Endothelial cell of umbilical vein (primary cell): ENCODE results near the gene TIAM1. TPM values are rescaled to one million over a fixed set of nuclear protein-coding genes. Genes with fewer than 3 reads are reported as not detected.

ENCODE experiments used
- BruUV-seq: library from RNA; stranded (reverse); fragments of 400-500 nt; replicated peaks from 2 replicates; lab custom pipeline; 2021; lab: Mats Ljungman, UMichigan
- CTCF ChIA-PET: fragments of 300-600, 350-600 bp; sonication (Branson Sonifier 250); formaldehyde crosslinking; loops from one replicate; lab custom pipeline; 2021; ENCODE audit warnings: antibody characterized with exemption, inconsistent platforms; lab: Charles Lee
- POLR2A ChIA-PET: fragments of 300-600, 350-600 bp; sonication (Branson Sonifier 250); formaldehyde crosslinking; loops from one replicate; lab custom pipeline; 2021; ENCODE audit warnings: antibody characterized with exemption, inconsistent platforms; lab: Charles Lee
- DNase-seq: peaks from one replicate; pipeline ENCODE4 v3.0.0-alpha.2; 2011; ENCODE audit warnings: low read depth, low spot score
- FAIRE-seq: peaks from 2 replicates; lab custom pipeline; 2011; peaks lifted over from hg19 to GRCh38; lab: Jason Lieb, UNC
- H2AFZ ChIP-seq: 2 replicates; pipeline ENCODE4 v1.6.0; 2012; ENCODE audit warnings: low read depth, low read length, control low read depth, inconsistent platforms
- H3K27ac ChIP-seq: 2 replicates; pipeline ENCODE4 v1.5.1; 2011; ENCODE audit warnings: low read depth, mild to moderate bottlenecking, control low read depth, low read length, moderate library complexity; ENCODE audit not compliant: insufficient read depth
- H3K27me3 ChIP-seq, 2 experiments: 2 replicates each; pipeline versions ENCODE4 v1.6.0 to v1.6.1; 2011; ENCODE audit warnings: low read length in 2 of 2, mixed read lengths in 1 of 2; ENCODE audit not compliant: control insufficient read depth in 2 of 2, insufficient read depth in 2 of 2
- H3K36me3 ChIP-seq, 2 experiments: 2 replicates in 1 of 2; 3 replicates in 1 of 2; pipeline ENCODE4 v1.5.1; 2011; ENCODE audit warnings: low read length in 2 of 2, mild to moderate bottlenecking in 1 of 2, moderate library complexity in 1 of 2; ENCODE audit not compliant: control insufficient read depth in 2 of 2, insufficient read depth in 2 of 2; ENCODE audit errors: extremely low read depth in 1 of 2
- H3K4me1 ChIP-seq: 3 replicates; pipeline ENCODE4 v1.5.1; 2011; ENCODE audit warnings: mild to moderate bottlenecking, low read length; ENCODE audit not compliant: control insufficient read depth, insufficient read depth; ENCODE audit errors: extremely low read depth
- H3K4me2 ChIP-seq: 2 replicates; pipeline ENCODE4 v1.6.1; 2011; ENCODE audit warnings: low read length, control low read depth, mixed read lengths; ENCODE audit not compliant: insufficient read depth
- H3K4me3 ChIP-seq, 3 experiments: fragments of 200-600 bp in 1 of 3; sonication (generic), shearing (Covaris generic) in 1 of 3; replicated peaks in 1 of 3; 2 replicates each; pipeline ENCODE4 v1.5.1; 2011 to 2016; ENCODE audit warnings: control low read depth in 3 of 3, low read length in 3 of 3, mild to moderate bottlenecking in 2 of 3, inconsistent platforms in 1 of 3, low read depth in 1 of 3, moderate library complexity in 1 of 3; ENCODE audit not compliant: insufficient read depth in 1 of 3
- H3K79me2 ChIP-seq: 2 replicates; pipeline ENCODE4 v1.6.0; 2012; ENCODE audit warnings: low read length, inconsistent platforms; ENCODE audit not compliant: control insufficient read depth, insufficient read depth
- H3K9ac ChIP-seq: replicated peaks from 2 replicates; pipeline ENCODE3; 2011; ENCODE audit warnings: low read length, control low read depth; ENCODE audit not compliant: insufficient read depth; ENCODE audit errors: extremely low read depth
- H3K9me1 ChIP-seq: replicated peaks from 3 replicates; pipeline ENCODE4 v1.6.0; 2011; ENCODE audit warnings: mild to moderate bottlenecking, low read length; ENCODE audit not compliant: control insufficient read depth, insufficient read depth; ENCODE audit errors: extremely low read depth
- H3K9me3 ChIP-seq: replicated peaks from 2 replicates; pipeline ENCODE4 v1.5.1; 2012; ENCODE audit warnings: low read length, inconsistent platforms; ENCODE audit not compliant: control insufficient read depth, insufficient read depth
- H4K20me1 ChIP-seq: replicated peaks from 2 replicates; pipeline ENCODE3; 2011; ENCODE audit warnings: mild to moderate bottlenecking, low read length; ENCODE audit not compliant: control insufficient read depth, insufficient read depth; ENCODE audit errors: extremely low read depth
- EZH2 ChIP-seq: IDR thresholded peaks from 2 replicates; pipeline ENCODE4 v1.6.1; 2012; ENCODE audit warnings: borderline replicate concordance, low read depth, mild to moderate bottlenecking, moderate library complexity, low read length, inconsistent platforms; ENCODE audit not compliant: severe bottlenecking
- FOS ChIP-seq: IDR thresholded peaks from 2 replicates; pipeline ENCODE4 v1.6.1; 2011; ENCODE audit warnings: mild to moderate bottlenecking, low read length, moderate library complexity, borderline replicate concordance; ENCODE audit not compliant: insufficient read depth
- GATA2 ChIP-seq: IDR thresholded peaks from 2 replicates; pipeline ENCODE4 v1.7.0; 2011; ENCODE audit warnings: low read depth, mild to moderate bottlenecking, moderate library complexity, mixed read lengths, low read length; ENCODE audit not compliant: insufficient read length, insufficient read depth
- JUN ChIP-seq: IDR thresholded peaks from 2 replicates; pipeline ENCODE4 v1.6.1; 2011; ENCODE audit warnings: borderline replicate concordance, low read depth; ENCODE audit not compliant: insufficient read length, insufficient read depth
- MAX ChIP-seq: IDR thresholded peaks from 2 replicates; pipeline ENCODE4 v1.6.1; 2011; ENCODE audit not compliant: insufficient read depth, insufficient read length
- MYC ChIP-seq: IDR thresholded peaks from one replicate; pipeline ENCODE4 v1.6.1; 2011; ENCODE audit warnings: mild to moderate bottlenecking, low read depth, low read length
- POLR2A ChIP-seq: IDR thresholded peaks from 2 replicates; pipeline ENCODE4 v1.6.1; 2012; ENCODE audit warnings: low read depth, mild to moderate bottlenecking, control low read depth, low read length
- POLR2AphosphoS5 ChIP-seq: IDR thresholded peaks from 2 replicates; pipeline ENCODE4 v1.6.1; 2012; ENCODE audit warnings: low read depth, mild to moderate bottlenecking, control low read depth, low read length, moderate library complexity; ENCODE audit not compliant: insufficient read depth
- dilution Hi-C: fragments of 300-500 bp; cut with MboI; formaldehyde crosslinking; loops from one replicate; pipeline ENCODE4 v1.15.0; 2019; ENCODE audit warnings: low sequenced_read_pairs; ENCODE audit not compliant: extremely low pct_ligation_motif_present
- intact Hi-C: fragments of 100-400 bp; cut with micrococcal nuclease; formaldehyde crosslinking; loops from one replicate; pipeline ENCODE4 v1.10.0; 2022
- polyA plus RNA-seq, 4 experiments: library from polyadenylated mRNA; depleted of rRNA in 3 of 4; stranded (reverse) in 3 of 4; unstranded in 1 of 4; fragments of >200 nt; gene quantifications; 2 replicates each; pipeline versions ENCODE4 v1.2.1 to v1.2.3, GENCODE V29; 2011 to 2012; ENCODE audit warnings: missing spikeins in 1 of 4
- total RNA-seq: library from RNA; stranded (reverse); gene quantifications from 2 replicates; pipeline ENCODE4 v1.2.3, GENCODE V29; 2021
- TF ChIP-seq, protein P1 (sequence below), 2 donors: IDR thresholded peaks; 1 replicate in 1 of 2; 2 replicates in 1 of 2; pipeline ENCODE4 v1.5.1; 2011; ENCODE audit warnings: low read length in 2 of 2, mild to moderate bottlenecking in 2 of 2, moderate library complexity in 2 of 2, control low read depth in 1 of 2, inconsistent platforms in 1 of 2, low read depth in 1 of 2; ENCODE audit not compliant: insufficient read depth in 1 of 2; ENCODE audit errors: extremely low read depth in 1 of 2

The TIAM1 gene
- total and polyA plus RNA-seq, 2 donors (not counting 3 experiments of a cell fraction or from before 2014, with no cell fraction given): 0.21 to 0.86 TPM

GRCh38 chr21:31184459-31184858, 159.6 kb downstream of the TIAM1 start:
- Histone ChIP-seq H3K4me3 (no peak overlapping the region), H3K27ac (no peak overlapping the region), H3K27me3 (no peaks in the 10 kb centered on the region), H2AFZ (no peak overlapping the region), H3K79me2 (no peaks in the 10 kb centered on the region), H3K36me3 (no peaks in the 10 kb centered on the region), H3K9ac (no peak overlapping the region), H3K4me1 (no peaks in the 10 kb centered on the region), H3K9me1 (no peaks in the 10 kb centered on the region), H4K20me1 (no peaks in the 10 kb centered on the region), H3K9me3 (no peaks in the 10 kb centered on the region), H3K4me2 (no peak overlapping the region)
- POLR2A ChIA-PET: no interaction called here
- intact Hi-C loops (no loop called here), dilution Hi-C loops (no loop called here)
- FAIRE-seq (no peak), DNase-seq (no peak)
- CTCF ChIA-PET: no interaction called here
- TF ChIP-seq JUN (no peak), POLR2AphosphoS5 (no peak), MYC (no peak), GATA2 (no peak), EZH2 (no peak), POLR2A (no peak), MAX (no peak), FOS (no peak)
- TF ChIP-seq, protein P1, sequence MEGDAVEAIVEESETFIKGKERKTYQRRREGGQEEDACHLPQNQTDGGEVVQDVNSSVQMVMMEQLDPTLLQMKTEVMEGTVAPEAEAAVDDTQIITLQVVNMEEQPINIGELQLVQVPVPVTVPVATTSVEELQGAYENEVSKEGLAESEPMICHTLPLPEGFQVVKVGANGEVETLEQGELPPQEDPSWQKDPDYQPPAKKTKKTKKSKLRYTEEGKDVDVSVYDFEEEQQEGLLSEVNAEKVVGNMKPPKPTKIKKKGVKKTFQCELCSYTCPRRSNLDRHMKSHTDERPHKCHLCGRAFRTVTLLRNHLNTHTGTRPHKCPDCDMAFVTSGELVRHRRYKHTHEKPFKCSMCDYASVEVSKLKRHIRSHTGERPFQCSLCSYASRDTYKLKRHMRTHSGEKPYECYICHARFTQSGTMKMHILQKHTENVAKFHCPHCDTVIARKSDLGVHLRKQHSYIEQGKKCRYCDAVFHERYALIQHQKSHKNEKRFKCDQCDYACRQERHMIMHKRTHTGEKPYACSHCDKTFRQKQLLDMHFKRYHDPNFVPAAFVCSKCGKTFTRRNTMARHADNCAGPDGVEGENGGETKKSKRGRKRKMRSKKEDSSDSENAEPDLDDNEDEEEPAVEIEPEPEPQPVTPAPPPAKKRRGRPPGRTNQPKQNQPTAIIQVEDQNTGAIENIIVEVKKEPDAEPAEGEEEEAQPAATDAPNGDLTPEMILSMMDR (IDR thresholded peaks at IDR 0.05; ENCODE audit: extremely low read depth in 1 of 2, insufficient read depth in 1 of 2, low read depth in 1 of 2, low read length in 2 of 2): no peak
- no TSS peak for BruUV-seq
